A549 treated with CpdA at 1 μM for 4 hours (cell line): Measurements from ENCODE around the gene C5orf34. TPM values are rescaled to one million over a fixed set of nuclear protein-coding genes. Genes with fewer than 3 reads are reported as not detected.

Source experiments
- total RNA-seq: library from RNA; stranded (reverse); fragments of 200-300 nt; extraction: Qiagen RNA extraction; gene quantifications from 5 replicates; pipeline ENCODE4 v1.2.3, GENCODE V29; 2022; ENCODE audit warnings: low read depth

C5orf34 gene, protein sequence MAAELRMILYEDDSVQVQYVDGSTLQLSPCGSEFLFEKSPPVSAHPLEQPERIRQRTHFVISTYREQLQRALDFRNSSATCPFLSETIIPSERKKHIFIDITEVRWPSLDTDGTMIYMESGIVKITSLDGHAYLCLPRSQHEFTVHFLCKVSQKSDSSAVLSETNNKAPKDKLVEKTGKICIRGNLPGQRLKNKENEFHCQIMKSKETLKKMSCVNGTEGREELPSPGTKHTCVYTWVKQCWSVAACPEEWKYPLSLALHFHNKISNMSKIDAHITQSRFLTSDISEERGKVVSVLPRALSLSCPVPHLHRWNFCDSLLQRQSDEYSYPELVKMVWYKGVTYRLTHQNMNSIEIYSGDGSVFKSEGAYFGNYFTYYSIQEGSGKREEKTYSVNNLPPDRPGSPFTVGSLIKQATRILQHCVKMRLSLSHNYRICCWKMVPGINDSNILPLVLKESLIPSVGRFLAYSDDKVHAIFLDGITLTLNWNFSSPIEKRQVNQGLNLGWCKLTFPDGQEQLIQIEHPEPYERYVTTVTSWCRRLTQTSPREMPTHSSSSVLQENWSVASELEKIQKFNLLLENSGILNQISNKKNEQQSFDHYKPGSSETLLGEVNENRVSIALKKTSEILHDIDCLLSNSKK
- total RNA-seq: 5.0 to 5.4 TPM (median 5.3 TPM) in 5 replicates

GRCh38 chr5:43514816-43515677, at the start of gene C5orf34:
Gene C5orf34 (minus strand): TSS chr5:43515148. CDS start chr5:43509339, 5,809 bp downstream.

DNA sequence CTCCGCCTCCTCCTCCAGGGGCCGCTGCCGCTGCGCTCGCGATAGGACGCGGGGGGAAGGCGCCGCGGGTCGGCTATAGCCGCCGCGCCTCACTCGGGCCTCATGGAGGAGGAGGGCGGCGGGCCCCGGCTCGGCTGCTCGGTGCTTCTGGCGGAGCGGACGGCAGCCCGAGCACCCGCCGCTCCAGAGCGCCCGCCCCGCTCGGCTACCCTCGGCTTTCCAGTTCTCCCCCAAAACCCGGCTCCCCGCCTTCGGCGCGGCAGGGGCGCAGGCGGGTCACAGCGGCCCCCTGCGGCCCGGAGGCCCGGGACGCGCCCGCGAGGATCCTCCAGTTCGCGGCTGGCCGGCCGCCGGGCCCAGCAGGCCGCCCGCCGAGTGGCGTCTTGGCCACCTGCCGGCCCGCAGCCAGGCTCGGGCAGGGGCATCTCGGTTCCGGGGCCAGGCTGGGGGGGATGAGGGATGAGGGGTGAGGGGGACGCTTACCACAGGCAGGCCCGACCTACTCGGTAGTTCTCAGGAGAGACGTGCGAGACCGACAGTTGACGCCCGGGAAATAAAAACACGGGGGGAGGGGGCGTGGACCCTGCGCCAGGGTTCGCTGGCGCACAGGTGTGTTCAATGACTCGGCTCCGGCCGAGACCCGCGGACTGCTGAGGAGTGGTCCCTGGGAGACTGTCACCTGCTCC, 42.1 kb upstream of the C5orf34 start, which contains the start of gene PAIP1:
Gene PAIP1, minus strand, starts transcription at position 221 of the 686 bp plus-strand sequence. CDS start 231 bp downstream, outside the sequence.

DNA sequence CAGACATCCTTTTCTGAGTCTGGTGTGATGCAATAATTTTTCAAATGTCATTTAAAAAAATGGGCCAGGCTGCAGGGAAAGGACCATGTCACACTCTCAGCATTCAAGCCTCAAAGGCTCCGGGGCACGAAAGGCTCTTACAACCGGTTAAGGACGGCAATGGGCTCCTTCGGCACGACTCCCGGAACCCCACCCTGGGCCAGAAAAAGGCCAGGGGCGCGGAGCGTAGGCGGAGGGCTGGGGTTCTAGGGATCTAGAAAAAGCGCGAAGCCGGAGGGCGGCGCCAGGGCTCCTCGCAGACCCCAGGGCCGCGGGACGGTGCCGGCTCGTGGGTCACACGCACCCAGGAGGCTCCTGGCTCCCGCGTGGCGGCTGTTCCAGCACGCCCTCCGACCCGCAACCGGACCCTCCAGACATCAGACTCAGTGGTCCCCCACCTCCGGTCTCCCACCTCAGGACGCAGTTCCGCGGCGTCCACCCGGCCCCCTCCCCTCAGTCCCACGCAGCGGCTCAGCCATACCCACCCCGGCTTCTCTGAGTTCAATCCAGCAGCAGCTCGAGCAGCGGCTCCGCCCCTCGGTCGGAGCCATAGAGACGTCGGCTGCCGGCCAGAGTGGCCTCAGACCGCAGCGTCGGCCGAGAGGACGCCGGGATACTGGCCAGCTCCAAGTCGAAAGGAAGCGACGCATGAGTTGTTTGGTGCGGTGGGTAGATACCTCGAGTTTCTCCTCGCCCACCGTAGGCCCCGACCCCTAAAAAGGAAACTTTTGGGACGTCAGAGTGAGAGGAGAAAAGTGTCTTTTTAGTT, 31.4 kb downstream of the C5orf34 start, which contains the start of gene TMEM267:
Gene TMEM267, minus strand, starts transcription at position 568 of the 808 bp plus-strand sequence. CDS start 29,896 bp downstream, outside the sequence.

Other genes with a start within 250 kb of the C5orf34 start
- gene HMGCS1, start 201.7 kb downstream of the C5orf34 start, total RNA-seq: 47.8 to 59.0 TPM (median 55.7 TPM) in 5 replicates
- gene CCL28, start 102.8 kb downstream of the C5orf34 start, total RNA-seq: 0.14 to 0.29 TPM (median 0.20 TPM) in 5 replicates
- gene TMEM267, start 31.3 kb downstream of the C5orf34 start, total RNA-seq: 17.0 to 21.1 TPM (median 21.0 TPM) in 5 replicates
- 102 to 127 TPM (median 112 TPM) in 5 replicates for gene PAIP1, start 41.9 kb upstream of the C5orf34 start, total RNA-seq
- gene NNT, start 88.0 kb upstream of the C5orf34 start, total RNA-seq: 10.6 to 14.9 TPM (median 12.0 TPM) in 5 replicates